K562 (cell line): ENCODE results near the gene FTSJ1. TPM values are rescaled to one million over a fixed set of nuclear protein-coding genes. Genes with fewer than 3 reads are reported as not detected.
A peak's percentile ranks its signal among the peaks of the same experiment; 100 is the strongest.

Experiments used
- CBX5 ChIP-seq: IDR thresholded peaks from 2 replicates; pipeline ENCODE4 v1.6.1; 2014; ENCODE audit warnings: low read depth, borderline replicate concordance
- DACH1 ChIP-seq: fragments of 450-650 bp; IDR thresholded peaks from 2 replicates; pipeline ENCODE4 v1.6.1; 2018; ENCODE audit not compliant: partially characterized antibody
- EHMT2 ChIP-seq: fragments of 450-650 bp; IDR thresholded peaks from 2 replicates; pipeline ENCODE4 v1.6.1; 2018; ENCODE audit warnings: antibody characterized with exemption
- LCOR ChIP-seq: sonication (generic); formaldehyde crosslinking; IDR thresholded peaks from 2 replicates; pipeline ENCODE4 v1.8.0; 2022; ENCODE audit warnings: mild to moderate bottlenecking, missing genetic modification reagents
- MTA1 ChIP-seq: fragments of 450-650 bp; IDR thresholded peaks from 2 replicates; pipeline ENCODE4 v1.6.1; 2017; ENCODE audit warnings: borderline replicate concordance
- NEUROD1 ChIP-seq: fragments of 150-350 bp; IDR thresholded peaks from 2 replicates; pipeline ENCODE4 v1.6.1; 2014; ENCODE audit warnings: borderline replicate concordance, low read length, low read depth; ENCODE audit not compliant: partially characterized antibody
- POLR2AphosphoS2 ChIP-seq: IDR thresholded peaks from 2 replicates; pipeline ENCODE4 v1.6.1; 2012; ENCODE audit warnings: low read length, improper control_type of control experiment
- SREBF1 ChIP-seq: fragments of 150-350 bp; IDR thresholded peaks from 2 replicates; pipeline ENCODE4 v1.6.1; 2014; ENCODE audit warnings: antibody characterized with exemption, low read depth, low read length, borderline replicate concordance
- TAF9B ChIP-seq: fragments of 450-650 bp; IDR thresholded peaks from 2 replicates; pipeline ENCODE4 v1.6.1; 2018; ENCODE audit warnings: mild to moderate bottlenecking; ENCODE audit not compliant: partially characterized antibody
- ZNF274 ChIP-seq: IDR thresholded peaks from 2 replicates; pipeline ENCODE4 v1.6.1; 2011; ENCODE audit warnings: low read depth, mild to moderate bottlenecking, low read length, moderate library complexity, borderline replicate concordance
- ZNF436 ChIP-seq: fragments of 250-450, 450-650 bp; sonication (Bioruptor Pico); formaldehyde crosslinking; IDR thresholded peaks from 2 replicates; pipeline ENCODE4 v1.7.0; 2020; ENCODE audit warnings: mild to moderate bottlenecking
- polyA plus RNA-seq, 8 experiments: library from polyadenylated mRNA; depleted of rRNA in 4 of 8; stranded (reverse) in 5 of 8; unstranded in 3 of 8; fragments of >200 nt; fragmentation: Nextera tagmentation in 2 of 8; fragmentation: Illumina TruSeq in 1 of 8; extraction: Ambion mirVana in 2 of 8; extraction: Trizol in 1 of 8; gene quantifications; 2 replicates each; pipeline versions ENCODE4 v1.2.1 to v1.2.3, GENCODE V29; 2011 to 2014; ENCODE audit warnings: inconsistent platforms in 1 of 8, missing spikeins in 1 of 8
- total RNA-seq, 7 experiments: library from RNA; depleted of rRNA in 6 of 7; stranded (reverse); fragments of >200 nt in 6 of 7; fragmentation: Illumina TruSeq in 2 of 7; extraction: Trizol in 2 of 7; gene quantifications; 2 replicates each; pipeline versions ENCODE4 v1.2.1 to v1.2.3, GENCODE V29; 2011 to 2021; ENCODE audit warnings: low replicate concordance in 1 of 7
- TF ChIP-seq, protein P1 (sequence below): fragments of 450-650 bp; IDR thresholded peaks from 2 replicates; pipeline ENCODE4 v1.6.1; 2016; ENCODE audit warnings: low read depth
- TF ChIP-seq, protein P2 (sequence below): fragments of 250-450 bp; sonication (Bioruptor Pico); IDR thresholded peaks from 2 replicates; pipeline ENCODE4 v1.9.0; 2021; ENCODE audit warnings: mild to moderate bottlenecking, inconsistent platforms
- TF ChIP-seq, protein P3 (sequence below): sonication (generic); formaldehyde crosslinking; IDR thresholded peaks from 2 replicates; pipeline ENCODE4 v1.8.0; 2022; ENCODE audit warnings: missing genetic modification reagents, mild to moderate bottlenecking, moderate library complexity, borderline replicate concordance

FTSJ1 gene
- total and polyA plus RNA-seq, 9 of the 15 experiments (the other 6 are each of a cell fraction or from before 2014, with no cell fraction given) = 12.2 to 95.6 (median 71.6) TPM

DNA sequence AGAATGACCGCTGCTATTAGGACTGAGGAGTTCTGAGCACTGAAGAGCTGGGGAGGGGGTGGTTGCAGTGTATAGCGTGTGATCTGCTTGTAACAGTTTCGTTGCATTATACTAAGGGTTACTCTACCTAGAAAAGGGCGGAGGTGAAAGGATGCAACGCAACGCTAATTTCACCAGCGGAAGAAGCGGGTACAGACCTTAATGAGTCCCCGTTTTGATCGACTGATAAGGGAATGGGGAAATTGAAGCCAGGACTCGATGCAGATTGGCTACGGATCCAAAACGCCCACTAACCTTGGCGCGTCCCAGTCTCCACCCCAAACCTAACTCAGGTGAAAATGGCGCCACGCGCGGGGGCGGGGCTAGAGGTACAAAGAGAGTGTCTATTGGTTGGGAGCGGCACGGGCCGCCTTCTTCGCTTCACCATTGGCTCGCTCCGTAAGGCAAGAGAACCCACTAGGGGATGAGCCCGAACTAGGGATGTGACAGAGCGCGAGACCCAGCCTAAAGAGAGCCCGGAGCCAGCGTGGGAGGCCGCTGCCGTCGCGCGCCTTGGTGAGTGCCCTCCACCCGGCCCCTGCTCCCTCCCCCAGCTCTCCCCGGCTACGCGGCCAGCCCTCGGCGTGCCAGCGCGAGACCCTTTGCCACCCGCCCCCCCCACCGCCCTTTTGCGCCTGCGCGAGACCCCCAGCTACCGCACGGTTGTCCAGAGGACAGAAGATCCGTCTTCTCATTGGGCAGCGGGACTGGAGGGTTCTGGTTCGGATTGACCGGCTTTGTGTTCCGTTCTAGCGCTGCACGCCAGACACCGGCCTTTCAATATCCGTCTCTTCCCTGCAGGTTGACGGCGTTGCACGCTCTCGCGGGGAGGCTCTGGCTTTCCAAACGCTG, 45.6 kb downstream of the FTSJ1 start, which contains the start of gene EBP (continued):
- TF ChIP-seq NEUROD1 (peak; percentile 73), MTA1 (no peak; the same call in 1 of the 2 replicates), ZNF274 (no peak), SREBF1 (peak; percentile 58; the same call in 1 of the 2 replicates), DACH1 (no peak), LCOR (CRISPR knock-in tag) (peak; percentile 75; the same call in 1 of the 2 replicates), TAF9B (peak; percentile 41), EHMT2 (no peak), POLR2AphosphoS2 (peak; percentile 36; the same call in 1 of the 2 replicates), ZNF436 (no peak), CBX5 (no peak)
- TF ChIP-seq, protein P1, sequence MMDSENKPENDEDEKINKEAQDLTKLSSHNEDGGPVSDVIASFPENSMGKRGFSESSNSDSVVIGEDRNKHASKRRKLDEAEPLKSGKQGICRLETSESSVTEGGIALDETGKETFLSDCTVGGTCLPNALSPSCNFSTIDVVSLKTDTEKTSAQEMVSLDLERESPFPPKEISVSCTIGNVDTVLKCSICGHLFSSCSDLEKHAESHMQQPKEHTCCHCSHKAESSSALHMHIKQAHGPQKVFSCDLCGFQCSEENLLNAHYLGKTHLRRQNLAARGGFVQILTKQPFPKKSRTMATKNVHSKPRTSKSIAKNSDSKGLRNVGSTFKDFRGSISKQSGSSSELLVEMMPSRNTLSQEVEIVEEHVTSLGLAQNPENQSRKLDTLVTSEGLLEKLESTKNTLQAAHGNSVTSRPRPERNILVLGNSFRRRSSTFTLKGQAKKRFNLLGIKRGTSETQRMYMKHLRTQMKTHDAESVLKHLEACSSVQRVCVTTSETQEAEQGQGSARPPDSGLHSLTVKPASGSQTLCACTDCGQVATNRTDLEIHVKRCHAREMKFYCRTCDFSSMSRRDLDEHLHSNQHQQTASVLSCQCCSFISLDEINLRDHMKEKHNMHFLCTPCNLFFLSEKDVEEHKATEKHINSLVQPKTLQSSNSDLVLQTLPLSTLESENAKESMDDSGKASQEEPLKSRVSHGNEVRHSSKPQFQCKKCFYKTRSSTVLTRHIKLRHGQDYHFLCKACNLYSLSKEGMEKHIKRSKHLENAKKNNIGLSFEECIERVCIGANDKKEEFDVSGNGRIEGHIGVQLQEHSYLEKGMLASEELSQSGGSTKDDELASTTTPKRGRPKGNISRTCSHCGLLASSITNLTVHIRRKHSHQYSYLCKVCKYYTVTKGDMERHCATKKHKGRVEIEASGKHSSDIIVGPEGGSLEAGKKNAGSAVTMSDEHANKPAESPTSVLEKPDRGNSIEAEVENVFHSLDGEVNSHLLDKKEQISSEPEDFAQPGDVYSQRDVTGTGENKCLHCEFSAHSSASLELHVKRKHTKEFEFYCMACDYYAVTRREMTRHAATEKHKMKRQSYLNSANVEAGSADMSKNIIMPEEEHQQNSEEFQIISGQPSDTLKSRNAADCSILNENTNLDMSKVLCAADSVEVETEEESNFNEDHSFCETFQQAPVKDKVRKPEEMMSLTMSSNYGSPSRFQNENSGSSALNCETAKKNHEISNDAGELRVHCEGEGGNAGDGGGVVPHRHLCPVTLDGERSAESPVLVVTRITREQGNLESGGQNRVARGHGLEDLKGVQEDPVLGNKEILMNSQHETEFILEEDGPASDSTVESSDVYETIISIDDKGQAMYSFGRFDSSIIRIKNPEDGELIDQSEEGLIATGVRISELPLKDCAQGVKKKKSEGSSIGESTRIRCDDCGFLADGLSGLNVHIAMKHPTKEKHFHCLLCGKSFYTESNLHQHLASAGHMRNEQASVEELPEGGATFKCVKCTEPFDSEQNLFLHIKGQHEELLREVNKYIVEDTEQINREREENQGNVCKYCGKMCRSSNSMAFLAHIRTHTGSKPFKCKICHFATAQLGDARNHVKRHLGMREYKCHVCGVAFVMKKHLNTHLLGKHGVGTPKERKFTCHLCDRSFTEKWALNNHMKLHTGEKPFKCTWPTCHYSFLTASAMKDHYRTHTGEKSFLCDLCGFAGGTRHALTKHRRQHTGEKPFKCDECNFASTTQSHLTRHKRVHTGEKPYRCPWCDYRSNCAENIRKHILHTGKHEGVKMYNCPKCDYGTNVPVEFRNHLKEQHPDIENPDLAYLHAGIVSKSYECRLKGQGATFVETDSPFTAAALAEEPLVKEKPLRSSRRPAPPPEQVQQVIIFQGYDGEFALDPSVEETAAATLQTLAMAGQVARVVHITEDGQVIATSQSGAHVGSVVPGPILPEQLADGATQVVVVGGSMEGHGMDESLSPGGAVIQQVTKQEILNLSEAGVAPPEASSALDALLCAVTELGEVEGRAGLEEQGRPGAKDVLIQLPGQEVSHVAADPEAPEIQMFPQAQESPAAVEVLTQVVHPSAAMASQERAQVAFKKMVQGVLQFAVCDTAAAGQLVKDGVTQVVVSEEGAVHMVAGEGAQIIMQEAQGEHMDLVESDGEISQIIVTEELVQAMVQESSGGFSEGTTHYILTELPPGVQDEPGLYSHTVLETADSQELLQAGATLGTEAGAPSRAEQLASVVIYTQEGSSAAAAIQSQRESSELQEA = no peak
- TF ChIP-seq, protein P2, sequence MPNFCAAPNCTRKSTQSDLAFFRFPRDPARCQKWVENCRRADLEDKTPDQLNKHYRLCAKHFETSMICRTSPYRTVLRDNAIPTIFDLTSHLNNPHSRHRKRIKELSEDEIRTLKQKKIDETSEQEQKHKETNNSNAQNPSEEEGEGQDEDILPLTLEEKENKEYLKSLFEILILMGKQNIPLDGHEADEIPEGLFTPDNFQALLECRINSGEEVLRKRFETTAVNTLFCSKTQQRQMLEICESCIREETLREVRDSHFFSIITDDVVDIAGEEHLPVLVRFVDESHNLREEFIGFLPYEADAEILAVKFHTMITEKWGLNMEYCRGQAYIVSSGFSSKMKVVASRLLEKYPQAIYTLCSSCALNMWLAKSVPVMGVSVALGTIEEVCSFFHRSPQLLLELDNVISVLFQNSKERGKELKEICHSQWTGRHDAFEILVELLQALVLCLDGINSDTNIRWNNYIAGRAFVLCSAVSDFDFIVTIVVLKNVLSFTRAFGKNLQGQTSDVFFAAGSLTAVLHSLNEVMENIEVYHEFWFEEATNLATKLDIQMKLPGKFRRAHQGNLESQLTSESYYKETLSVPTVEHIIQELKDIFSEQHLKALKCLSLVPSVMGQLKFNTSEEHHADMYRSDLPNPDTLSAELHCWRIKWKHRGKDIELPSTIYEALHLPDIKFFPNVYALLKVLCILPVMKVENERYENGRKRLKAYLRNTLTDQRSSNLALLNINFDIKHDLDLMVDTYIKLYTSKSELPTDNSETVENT = no peak
- TF ChIP-seq, protein P3, sequence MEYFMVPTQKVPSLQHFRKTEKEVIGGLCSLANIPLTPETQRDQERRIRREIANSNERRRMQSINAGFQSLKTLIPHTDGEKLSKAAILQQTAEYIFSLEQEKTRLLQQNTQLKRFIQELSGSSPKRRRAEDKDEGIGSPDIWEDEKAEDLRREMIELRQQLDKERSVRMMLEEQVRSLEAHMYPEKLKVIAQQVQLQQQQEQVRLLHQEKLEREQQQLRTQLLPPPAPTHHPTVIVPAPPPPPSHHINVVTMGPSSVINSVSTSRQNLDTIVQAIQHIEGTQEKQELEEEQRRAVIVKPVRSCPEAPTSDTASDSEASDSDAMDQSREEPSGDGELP (CRISPR knock-in tag) = peak; percentile 53; the same call in 1 of the 2 replicates
